NT2/D1 (cell line): ENCODE results near the gene MED13.

Experiments
- DNase-seq: peaks from one replicate; pipeline ENCODE4 v3.0.0-alpha.2; 2011; ENCODE audit warnings: low read depth, low spot score
- H3K27me3 ChIP-seq: 2 replicates; pipeline ENCODE4 v1.6.0; 2011; ENCODE audit warnings: mild to moderate bottlenecking; ENCODE audit not compliant: insufficient read length, insufficient read depth
- H3K36me3 ChIP-seq: 2 replicates; pipeline ENCODE4 v1.6.1; 2011; ENCODE audit warnings: mild to moderate bottlenecking, low read length, mixed read lengths; ENCODE audit not compliant: insufficient read depth, insufficient read length
- H3K4me1 ChIP-seq: 2 replicates; pipeline ENCODE4 v1.5.1; 2011; ENCODE audit not compliant: insufficient read depth, insufficient read length
- H3K4me3 ChIP-seq: 2 replicates; pipeline ENCODE4 v1.5.1; 2011; ENCODE audit warnings: low read depth; ENCODE audit not compliant: insufficient read length
- H3K9ac ChIP-seq: 2 replicates; pipeline ENCODE4 v1.6.0; 2011; ENCODE audit warnings: low read depth; ENCODE audit not compliant: insufficient read length
- H3K9me3 ChIP-seq: 2 replicates; pipeline ENCODE4 v1.5.1; 2011; ENCODE audit warnings: mild to moderate bottlenecking, low read length; ENCODE audit not compliant: insufficient read depth
- SUZ12 ChIP-seq: IDR thresholded peaks from 2 replicates; pipeline ENCODE4 v1.6.1; 2011; ENCODE audit not compliant: insufficient read length, insufficient read depth; ENCODE audit errors: extremely low read depth
- YY1 ChIP-seq: IDR thresholded peaks from 2 replicates; pipeline ENCODE4 v1.6.1; 2011; ENCODE audit not compliant: insufficient read length, insufficient read depth
- ZNF274 ChIP-seq: IDR thresholded peaks from 2 replicates; pipeline ENCODE4 v1.6.1; 2011; ENCODE audit warnings: mild to moderate bottlenecking, low read depth, low read length

MED13 gene

DNA sequence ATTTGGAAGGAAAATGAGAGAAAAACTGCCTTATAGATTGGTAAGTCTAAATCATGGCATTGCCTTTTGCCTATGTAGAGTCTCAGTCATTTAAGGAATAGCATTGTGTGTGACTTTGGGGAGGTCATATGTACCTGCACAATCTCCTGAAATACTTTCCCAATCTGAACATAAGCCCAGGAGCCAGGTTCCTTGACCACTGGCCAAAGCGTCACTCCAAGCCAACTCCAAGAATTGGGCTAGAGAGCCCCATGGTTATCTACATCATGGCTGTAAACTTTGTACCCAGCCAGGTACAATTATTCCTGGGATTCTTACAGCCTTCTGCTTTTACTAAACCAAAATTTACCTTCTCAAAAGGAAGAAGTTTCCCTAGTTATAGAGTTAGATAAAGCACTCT, 40.8 kb upstream of the MED13 start:
- H3K4me1 ChIP-seq: no peaks in the 10 kb centered on the region
- no peaks in the 10 kb centered on the region for H3K36me3 ChIP-seq
- TF ChIP-seq SUZ12 (no peak), ZNF274 (no peak), YY1 (no peak)
- H3K9me3 ChIP-seq: no peaks in the 10 kb centered on the region
- no peaks in the 10 kb centered on the region for H3K27me3 ChIP-seq
- no peak for DNase-seq
- H3K9ac ChIP-seq: no peak overlapping the region
- no peak overlapping the region for H3K4me3 ChIP-seq

DNA sequence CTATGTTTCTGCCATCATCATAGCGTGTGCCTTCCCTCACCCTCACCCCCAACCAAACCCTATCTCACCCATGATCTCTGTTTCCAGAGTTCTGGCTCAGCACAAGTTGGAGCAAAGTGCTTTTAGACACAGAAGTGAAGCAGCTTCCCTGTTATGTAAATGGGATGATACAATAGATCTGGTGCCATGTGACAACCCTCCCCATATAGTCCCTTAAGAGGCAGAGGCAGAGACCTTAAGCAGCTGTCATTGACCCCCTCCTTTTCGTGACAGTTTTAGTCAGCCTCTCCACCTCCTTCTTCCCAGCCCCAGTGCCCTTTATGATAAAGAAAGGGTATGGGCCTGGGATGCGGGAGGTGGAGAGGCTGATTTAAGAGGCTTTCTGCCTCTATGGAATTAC, 40.3 kb upstream of the MED13 start:
- peak; percentile 13 for DNase-seq

GRCh38 chr17:62101515-62101914, 36.4 kb upstream of the MED13 start:
- no peaks in the 10 kb centered on the region for H3K9me3 ChIP-seq
- no peak for DNase-seq

More for the DNA sequence above, 40.3 kb upstream of the MED13 start:
- TF ChIP-seq ZNF274: no peak
- TF ChIP-seq SUZ12: no peak
- TF ChIP-seq YY1: no peak
- Histone ChIP-seq H3K36me3 (no peaks in the 10 kb centered on the region), H3K4me1 (no peaks in the 10 kb centered on the region), H3K27me3 (no peaks in the 10 kb centered on the region), H3K4me3 (no peak overlapping the region), H3K9ac (no peak overlapping the region), H3K9me3 (no peaks in the 10 kb centered on the region)

GRCh38 chr17:62101090-62101489, 36.0 kb upstream of the MED13 start:
- Histone ChIP-seq H3K4me3 (no peak overlapping the region), H3K4me1 (no peaks in the 10 kb centered on the region), H3K36me3 (no peaks in the 10 kb centered on the region), H3K9ac (no peak overlapping the region), H3K27me3 (no peaks in the 10 kb centered on the region), H3K9me3 (no peaks in the 10 kb centered on the region)
- peak; percentile 9 for DNase-seq
- TF ChIP-seq ZNF274 (no peak), YY1 (no peak), SUZ12 (no peak)

More at GRCh38 chr17:62101515-62101914, 36.4 kb upstream of the MED13 start:
- Histone ChIP-seq H3K27me3 (no peaks in the 10 kb centered on the region), H3K4me3 (no peak overlapping the region), H3K9ac (no peak overlapping the region), H3K4me1 (no peaks in the 10 kb centered on the region), H3K36me3 (no peaks in the 10 kb centered on the region)
- TF ChIP-seq ZNF274 (no peak), YY1 (no peak), SUZ12 (no peak)

GRCh38 chr17:62100055-62100454, 35.0 kb upstream of the MED13 start:
- Histone ChIP-seq H3K4me3 (no peak overlapping the region), H3K9ac (no peak overlapping the region), H3K27me3 (no peaks in the 10 kb centered on the region), H3K4me1 (no peaks in the 10 kb centered on the region), H3K36me3 (no peaks in the 10 kb centered on the region), H3K9me3 (no peaks in the 10 kb centered on the region)
- TF ChIP-seq SUZ12: no peak
- no peak for TF ChIP-seq ZNF274
- no peak for TF ChIP-seq YY1
- DNase-seq: no peak

DNA sequence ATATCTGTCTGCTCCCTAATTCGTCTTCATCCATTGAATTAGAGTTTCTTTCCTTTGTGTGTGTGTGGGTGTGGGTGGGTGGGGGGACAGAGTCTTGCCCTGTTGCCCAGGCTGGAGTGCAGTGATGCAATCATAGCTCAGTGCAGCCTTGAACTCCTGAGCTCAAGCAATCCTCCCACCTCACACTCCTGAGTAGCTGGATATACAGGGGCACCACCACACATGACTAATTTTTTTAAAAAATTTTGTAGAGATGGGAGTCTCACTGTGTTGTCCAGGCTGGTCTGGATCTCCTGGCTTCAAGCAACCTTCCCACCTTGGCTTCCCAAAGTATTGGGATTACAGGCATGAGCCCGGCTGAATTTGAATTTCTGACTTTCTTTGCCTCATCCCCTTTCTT, 34.5 kb upstream of the MED13 start:
- TF ChIP-seq SUZ12 (no peak), YY1 (no peak), ZNF274 (no peak)
- Histone ChIP-seq H3K9ac (no peak overlapping the region), H3K27me3 (no peaks in the 10 kb centered on the region), H3K36me3 (no peaks in the 10 kb centered on the region), H3K4me3 (no peak overlapping the region), H3K4me1 (no peaks in the 10 kb centered on the region), H3K9me3 (no peaks in the 10 kb centered on the region)
- DNase-seq: no peak

GRCh38 chr17:62098623-62099231, 33.6 kb upstream of the MED13 start:
- Histone ChIP-seq H3K4me1 (no peaks in the 10 kb centered on the region), H3K27me3 (no peaks in the 10 kb centered on the region), H3K9ac (no peak overlapping the region), H3K9me3 (no peaks in the 10 kb centered on the region), H3K4me3 (no peak overlapping the region), H3K36me3 (no peaks in the 10 kb centered on the region)
- DNase-seq: no peak
- no peak for TF ChIP-seq YY1
- no peak for TF ChIP-seq ZNF274
- TF ChIP-seq SUZ12: no peak
